ENCODE results near the gene SAMSN1. TPM values are rescaled to one million over a fixed set of nuclear protein-coding genes. Genes with fewer than 3 reads are reported as not detected.

Gene SAMSN1
- total and polyA plus RNA-seq, 2 of the 8 experiments (the other 6 are each of a cell fraction or from before 2014, with no cell fraction given), result 0.50 to 3.0 TPM

DNA sequence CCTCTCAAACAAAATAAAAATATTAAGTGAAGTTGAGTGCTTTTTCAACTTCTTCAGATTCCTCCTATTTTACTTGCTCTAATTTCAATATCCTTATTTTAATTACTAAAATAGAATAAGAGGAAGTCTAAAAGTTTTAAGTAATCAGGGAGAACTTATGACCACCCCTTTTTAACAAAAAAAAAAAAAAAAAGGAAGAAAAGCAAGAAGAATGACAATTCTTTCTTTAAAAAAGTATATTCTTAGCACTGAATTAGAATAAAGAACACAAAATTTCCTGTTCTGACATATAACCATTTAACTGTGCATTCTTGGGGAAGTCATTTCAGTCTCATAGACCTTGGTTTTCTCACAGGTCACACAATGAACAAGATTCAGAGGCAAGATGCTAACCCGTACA is 46.8 kb downstream of the SAMSN1 start:
- H4K8ac ChIP-seq (ENCODE audit: extremely low read depth, insufficient read depth, low read length), result no peak overlapping the region
- 0 out of 7 replicates have a peak, but pooled peaks cover 0 to 2% (median 0%) of the 10 kb centered on the region in 4 experiments for H3K4me1 ChIP-seq (replicated peaks in 1 of 4; ENCODE audit: control insufficient read depth in 3 of 4, insufficient read depth in 4 of 4, low read length in 3 of 4)
- no peak overlapping the region for H2BK12ac ChIP-seq (ENCODE audit: low read depth, low read length)
- H3K9ac ChIP-seq (replicated peaks in 1 of 4; ENCODE audit: extremely low read depth in 1 of 4, low read depth in 3 of 4, low read length in 3 of 4), result no peak overlapping the region
- H3K79me2 ChIP-seq (ENCODE audit: control insufficient read depth in 1 of 2, insufficient read depth in 2 of 2, low read length in 2 of 2), result no peaks in the 10 kb centered on the region
- H3K9me3 ChIP-seq (ENCODE audit: insufficient read depth in 2 of 2, low read depth in 1 of 2, low read length in 1 of 2), result no peaks in the 10 kb centered on the region
- no peak overlapping the region for H3K14ac ChIP-seq (ENCODE audit: insufficient read length)
- H3K56ac ChIP-seq (replicated peaks; ENCODE audit: insufficient read length, low read depth, low read length), result no peak overlapping the region
- ChIA-PET CTCF (ENCODE audit: partially characterized antibody) (no interaction called here), POLR2A (ENCODE audit: partially characterized antibody) (no interaction called here)
- H2AFZ ChIP-seq (ENCODE audit: low read length), result no peak overlapping the region
- H2BK120ac ChIP-seq (replicated peaks; ENCODE audit: low read depth, low read length), result no peak overlapping the region
- no peak overlapping the region for H2AK5ac ChIP-seq (ENCODE audit: low read depth, low read length)
- H3K4ac ChIP-seq (replicated peaks; ENCODE audit: insufficient read length, low read depth, low read length), result no peak overlapping the region
- DNase-seq (ENCODE audit: low read depth in 1 of 2, low spot score in 2 of 2) (no peak), FAIRE-seq (no peak)
- H2BK15ac ChIP-seq (ENCODE audit: low read length), result no peak overlapping the region
- H4K20me1 ChIP-seq (replicated peaks in 1 of 2; ENCODE audit: control insufficient read depth in 1 of 2, insufficient read depth in 2 of 2, low read length in 2 of 2), result no peaks in the 10 kb centered on the region
- H3K36me3 ChIP-seq (ENCODE audit: control insufficient read depth in 2 of 4, insufficient read depth in 4 of 4, low read length in 3 of 4), result no peaks in the 10 kb centered on the region
- H3K27me3 ChIP-seq (replicated peaks in 1 of 4; ENCODE audit: control insufficient read depth in 3 of 4, extremely low read depth in 1 of 4, insufficient read depth in 3 of 4, low read length in 3 of 4), result no peaks in the 10 kb centered on the region
- H3K23ac ChIP-seq (ENCODE audit: insufficient read length), result no peak overlapping the region
- H3K4me3 ChIP-seq (ENCODE audit: extremely low read depth in 1 of 4, insufficient read depth in 2 of 4, low read depth in 3 of 4, low read length in 4 of 4), result no peak overlapping the region
- no peak overlapping the region for H3K27ac ChIP-seq (ENCODE audit: low read depth, low read length)
- WGBS, 2 experiments (ENCODE audit: extremely low coverage in 1 of 2, insufficient coverage in 1 of 2, insufficient read length in 1 of 2, insufficient replicate concordance in 2 of 2, low coverage in 1 of 2, low lambda C conversion rate in 2 of 2, missing lambda C conversion rate in 1 of 2), result 71% methylated on average over 1 of the region's 1 CpG; no CpG with 5 or more reads in 1 of the 2 experiments
- no peak overlapping the region for H2BK5ac ChIP-seq (ENCODE audit: low read depth, low read length)
- H4K5ac ChIP-seq (ENCODE audit: insufficient read length, low read depth, low read length), result no peak overlapping the region
- no peaks in the 10 kb centered on the region for H3K79me1 ChIP-seq (ENCODE audit: low read depth, low read length)
- no peak overlapping the region for H2BK20ac ChIP-seq (ENCODE audit: low read length)
- no peak overlapping the region for H3K4me2 ChIP-seq (ENCODE audit: insufficient read depth in 1 of 2, low read depth in 2 of 2, low read length in 2 of 2)
- no peak overlapping the region for H3K18ac ChIP-seq (ENCODE audit: extremely low read depth, low read length)
- H3K23me2 ChIP-seq (ENCODE audit: low read depth, low read length), result no peaks in the 10 kb centered on the region
- no peak overlapping the region for H4K91ac ChIP-seq (replicated peaks; ENCODE audit: insufficient read length, low read length)
- TF ChIP-seq CREB1 (IDR thresholded peaks at IDR 0.05) (no peak), BACH1 (IDR thresholded peaks at IDR 0.05; ENCODE audit: low read length) (no peak), RXRA (IDR thresholded peaks at IDR 0.05; ENCODE audit: insufficient read depth, low read depth, low read length) (no peak), SIN3A (conservative IDR thresholded peaks at IDR 0.05 in 1 of 2, IDR thresholded peaks at IDR 0.05 in 1 of 2; ENCODE audit: low read depth in 1 of 2, low read length in 2 of 2) (no peak), TAF1 (IDR thresholded peaks at IDR 0.05; ENCODE audit: low read depth, low read length) (no peak), CBX5 (IDR thresholded peaks at IDR 0.05; ENCODE audit: low read depth, low read length) (no peak), CTBP2 (IDR thresholded peaks at IDR 0.05; ENCODE audit: borderline replicate concordance, insufficient read depth, insufficient read length, low read length) (no peak), SAP30 (IDR thresholded peaks at IDR 0.05; ENCODE audit: insufficient read depth, insufficient replicate concordance, low read length) (no peak), RBBP5 (IDR thresholded peaks at IDR 0.05; ENCODE audit: borderline replicate concordance, low read depth, low read length) (no peak), SP1 (IDR thresholded peaks at IDR 0.05; ENCODE audit: low read depth, low read length) (no peak)
- TF ChIP-seq, protein P1, sequence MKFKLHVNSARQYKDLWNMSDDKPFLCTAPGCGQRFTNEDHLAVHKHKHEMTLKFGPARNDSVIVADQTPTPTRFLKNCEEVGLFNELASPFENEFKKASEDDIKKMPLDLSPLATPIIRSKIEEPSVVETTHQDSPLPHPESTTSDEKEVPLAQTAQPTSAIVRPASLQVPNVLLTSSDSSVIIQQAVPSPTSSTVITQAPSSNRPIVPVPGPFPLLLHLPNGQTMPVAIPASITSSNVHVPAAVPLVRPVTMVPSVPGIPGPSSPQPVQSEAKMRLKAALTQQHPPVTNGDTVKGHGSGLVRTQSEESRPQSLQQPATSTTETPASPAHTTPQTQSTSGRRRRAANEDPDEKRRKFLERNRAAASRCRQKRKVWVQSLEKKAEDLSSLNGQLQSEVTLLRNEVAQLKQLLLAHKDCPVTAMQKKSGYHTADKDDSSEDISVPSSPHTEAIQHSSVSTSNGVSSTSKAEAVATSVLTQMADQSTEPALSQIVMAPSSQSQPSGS (IDR thresholded peaks at IDR 0.05; ENCODE audit: low read length), result no peak
- TF ChIP-seq, protein P2, sequence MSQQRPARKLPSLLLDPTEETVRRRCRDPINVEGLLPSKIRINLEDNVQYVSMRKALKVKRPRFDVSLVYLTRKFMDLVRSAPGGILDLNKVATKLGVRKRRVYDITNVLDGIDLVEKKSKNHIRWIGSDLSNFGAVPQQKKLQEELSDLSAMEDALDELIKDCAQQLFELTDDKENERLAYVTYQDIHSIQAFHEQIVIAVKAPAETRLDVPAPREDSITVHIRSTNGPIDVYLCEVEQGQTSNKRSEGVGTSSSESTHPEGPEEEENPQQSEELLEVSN (IDR thresholded peaks at IDR 0.05), result no peak

All from H1 (cell line).